ENCODE measurements around the gene MAN1A2.

- TF ChIP-seq POLR2AphosphoS5 (IDR thresholded peaks at IDR 0.05; ENCODE audit: borderline replicate concordance, low read depth, low read length) (no peak), EZH2 (IDR thresholded peaks at IDR 0.05) (no peak)
Observed at GRCh38 chr1:117335376-117336086, 31.7 kb upstream of the MAN1A2 start.
